GM21367 (cell line): ENCODE results near the gene PIAS1.
"Not testable (repeated sequence)": the region's sequence is repeated elsewhere in the genome, so short reads cannot be mapped to it uniquely, and the experiment has no call there.

Experiments
- ATAC-seq: cut with Tn5 transposase; IDR thresholded peaks from one replicate; pipeline ENCODE4 v1.9.1; 2021; ENCODE audit not compliant: unreplicated experiment

The PIAS1 gene

DNA sequence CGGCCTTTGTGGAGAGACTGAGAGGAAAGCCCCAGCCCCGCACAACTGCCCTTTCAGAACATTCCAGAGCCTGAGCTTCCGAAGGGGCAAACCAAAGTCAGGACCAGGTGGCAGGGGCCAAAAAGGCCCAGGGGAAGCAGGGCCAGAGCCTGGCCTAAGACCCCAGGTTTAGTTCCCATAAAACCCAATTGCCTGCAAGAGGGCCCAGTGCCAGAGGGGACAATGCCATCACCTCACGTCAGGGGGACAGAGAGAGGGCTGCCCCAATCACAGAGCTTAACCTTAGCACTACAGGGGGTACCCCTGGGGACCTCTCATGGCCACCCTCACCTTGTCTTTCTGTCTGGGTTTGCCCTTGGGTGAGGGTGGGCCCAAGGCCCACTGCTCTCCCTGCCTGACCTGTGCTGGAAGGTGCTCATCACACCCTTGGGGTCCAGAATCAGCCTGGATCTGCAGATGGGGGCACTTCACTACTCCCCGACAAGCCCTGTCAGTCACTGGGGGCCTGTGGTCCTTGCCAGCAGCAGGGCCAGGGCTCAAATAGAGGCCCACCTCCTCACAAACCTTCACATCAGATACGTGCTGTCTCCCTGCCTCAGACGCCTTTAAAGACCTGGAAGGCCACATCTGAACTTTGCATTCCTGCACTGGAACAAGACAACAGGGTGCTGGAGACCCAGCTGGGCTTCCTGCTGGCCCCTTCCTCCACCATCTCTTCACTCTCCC is 147.2 kb downstream of the PIAS1 start:
- no peak for ATAC-seq

DNA sequence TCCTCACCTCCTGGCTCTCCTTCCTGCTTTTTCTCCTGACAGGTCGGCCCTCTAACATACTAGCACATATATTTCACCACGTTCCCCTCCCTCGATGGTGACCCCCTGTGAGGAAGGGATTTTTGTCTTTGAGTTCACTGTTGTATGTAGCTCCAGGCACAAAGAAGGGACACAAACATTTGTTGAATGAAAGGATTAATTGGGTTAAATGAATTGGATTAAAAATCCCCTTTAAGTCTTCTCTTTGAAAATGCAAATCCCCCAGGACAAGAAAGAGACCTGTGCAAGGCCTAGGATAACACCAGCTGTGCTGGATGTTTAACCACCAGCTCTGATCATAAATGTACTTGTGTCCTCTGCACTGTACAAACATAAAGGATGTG is 147.8 kb downstream of the PIAS1 start:
- ATAC-seq: no peak

DNA sequence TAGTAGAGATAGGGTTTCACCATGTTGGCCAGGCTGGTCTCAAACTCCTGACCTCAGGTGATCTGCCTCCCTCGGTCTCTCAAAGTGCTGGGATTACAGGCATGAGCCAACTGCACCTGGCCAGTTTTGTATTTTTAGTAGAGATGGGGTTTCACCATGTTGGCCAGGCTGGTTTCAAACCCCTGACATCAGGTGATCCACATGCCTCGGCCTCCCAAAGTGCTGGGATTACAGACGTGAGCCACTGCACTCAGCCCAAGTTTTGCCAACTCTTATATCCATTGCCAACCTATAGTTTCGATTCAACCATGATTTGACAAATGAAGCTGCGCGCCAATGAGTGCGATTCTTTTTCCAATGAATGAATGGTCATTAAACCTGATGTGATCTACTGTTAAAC is 148.9 kb downstream of the PIAS1 start:
- not testable (repeated sequence) for ATAC-seq

DNA sequence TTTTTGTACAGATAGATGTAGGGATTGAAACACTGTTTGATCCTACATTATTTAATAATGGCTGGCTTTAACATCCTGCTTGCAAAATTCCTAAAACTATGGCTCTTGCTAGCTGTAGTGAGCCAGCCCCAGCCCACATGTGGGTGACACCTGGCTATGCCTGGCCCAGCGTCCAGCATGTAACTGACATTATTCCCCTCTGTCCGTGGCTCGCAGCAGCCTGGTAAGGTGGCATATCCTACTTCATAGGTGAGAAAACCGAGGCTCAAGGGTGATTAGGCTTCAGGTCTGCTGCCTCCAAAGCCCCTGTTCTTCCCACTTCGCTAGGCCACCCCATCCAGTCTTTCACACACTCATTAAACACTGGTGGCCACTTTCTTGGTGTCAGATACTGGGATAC is 149.4 kb downstream of the PIAS1 start:
- no peak for ATAC-seq

DNA sequence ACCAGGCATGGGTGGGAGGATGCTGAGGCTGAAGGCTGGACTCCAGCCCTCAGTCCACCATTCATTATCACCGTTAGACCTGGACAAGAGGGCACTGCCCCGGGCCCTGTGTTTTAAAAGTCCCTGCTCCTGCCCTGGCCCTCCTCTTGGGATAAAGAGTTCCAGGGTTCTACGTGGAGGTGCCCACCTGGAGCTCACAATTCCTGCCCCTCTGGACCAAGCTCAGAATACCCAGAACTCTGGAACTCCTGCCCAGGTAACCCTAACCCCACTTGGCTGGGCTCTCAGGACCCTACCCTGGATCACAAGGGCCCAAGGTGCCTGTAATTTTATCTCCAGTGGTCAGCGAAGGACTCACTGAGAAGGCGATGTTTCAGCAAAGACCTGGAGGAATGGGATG is 149.8 kb downstream of the PIAS1 start:
- no peak for ATAC-seq

DNA sequence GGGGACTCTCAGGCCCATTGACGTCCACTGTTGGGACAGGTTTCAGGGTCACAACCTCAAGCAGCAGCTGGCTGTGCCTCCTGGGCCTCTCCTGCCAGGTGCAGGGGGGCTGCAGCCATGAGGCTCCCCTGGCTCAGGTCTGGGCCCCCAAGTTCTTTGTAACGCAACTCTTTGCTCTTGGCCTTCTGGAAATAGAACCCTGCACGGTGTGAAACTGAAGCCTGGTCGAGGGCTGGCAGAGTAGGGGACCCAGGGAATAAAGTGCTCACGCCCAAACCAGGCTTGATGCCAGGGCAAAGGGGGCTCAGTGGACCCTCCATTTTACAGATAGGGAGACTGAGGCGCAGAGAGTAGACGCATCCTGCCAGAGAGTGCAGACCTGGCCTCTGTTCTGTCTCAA is 150.2 kb downstream of the PIAS1 start:
- ATAC-seq: no peak

DNA sequence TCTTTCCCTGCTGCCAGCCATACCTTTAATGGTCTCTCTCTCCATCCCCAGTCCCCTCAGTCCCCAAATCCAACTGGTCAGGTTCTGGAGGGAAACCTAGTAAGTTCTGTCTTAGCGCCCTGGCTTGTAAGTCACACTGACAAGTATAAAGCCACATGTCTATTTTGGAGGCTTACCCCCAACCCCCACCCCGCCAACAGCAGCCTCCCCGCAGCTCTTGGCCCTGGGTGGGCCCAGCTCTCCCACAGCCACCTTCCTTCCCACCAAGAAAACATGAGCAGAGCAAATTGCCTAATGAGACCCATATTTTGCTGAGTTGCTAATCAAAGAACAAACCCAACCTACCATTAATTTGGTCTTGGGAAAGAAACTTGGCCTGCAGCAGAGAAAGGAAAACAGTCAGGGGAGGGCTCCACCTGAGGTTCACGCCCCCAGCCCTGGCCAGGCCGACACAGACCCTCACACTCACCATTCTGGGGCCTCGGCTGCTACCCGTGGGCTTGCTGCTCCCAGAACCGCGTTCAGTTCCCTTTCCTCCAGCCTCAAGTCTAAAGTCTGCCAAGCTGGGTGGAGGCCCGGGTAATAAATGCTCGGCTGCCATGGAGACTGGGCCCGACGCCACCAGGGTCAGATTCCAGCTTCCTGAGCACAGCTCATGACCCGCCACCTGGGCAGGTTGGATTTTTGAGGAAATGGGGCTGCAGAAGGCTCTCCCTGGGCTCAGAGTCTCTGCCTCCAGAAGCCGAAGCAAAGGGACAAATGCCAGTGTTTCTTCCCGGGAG is 150.9 kb downstream of the PIAS1 start, which contains the start of gene CALML4:
CALML4 (minus strand) TSS at position 557 of the 782 bp plus-strand sequence; CDS start at position 472, 85 bp downstream.
- no peak for ATAC-seq

DNA sequence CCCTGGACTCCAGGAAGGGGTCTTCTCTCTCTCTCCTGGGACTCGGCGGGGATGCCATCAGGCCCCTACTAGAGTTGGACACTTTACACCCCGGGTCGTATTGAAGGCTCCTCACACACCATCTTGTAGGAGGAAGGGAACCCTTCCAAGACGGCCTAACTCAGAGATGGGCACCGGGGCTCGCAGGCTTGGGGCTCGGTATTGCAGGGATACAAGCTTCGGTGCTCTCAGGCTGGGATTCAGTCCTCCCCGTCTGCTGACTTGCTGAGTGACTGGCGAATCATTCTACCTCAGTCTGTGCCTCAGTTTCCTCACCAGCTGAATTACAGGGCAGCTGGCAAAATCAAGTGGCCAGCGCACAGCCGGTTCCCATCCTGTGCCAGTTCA is 151.4 kb downstream of the PIAS1 start:
- ATAC-seq: no peak

DNA sequence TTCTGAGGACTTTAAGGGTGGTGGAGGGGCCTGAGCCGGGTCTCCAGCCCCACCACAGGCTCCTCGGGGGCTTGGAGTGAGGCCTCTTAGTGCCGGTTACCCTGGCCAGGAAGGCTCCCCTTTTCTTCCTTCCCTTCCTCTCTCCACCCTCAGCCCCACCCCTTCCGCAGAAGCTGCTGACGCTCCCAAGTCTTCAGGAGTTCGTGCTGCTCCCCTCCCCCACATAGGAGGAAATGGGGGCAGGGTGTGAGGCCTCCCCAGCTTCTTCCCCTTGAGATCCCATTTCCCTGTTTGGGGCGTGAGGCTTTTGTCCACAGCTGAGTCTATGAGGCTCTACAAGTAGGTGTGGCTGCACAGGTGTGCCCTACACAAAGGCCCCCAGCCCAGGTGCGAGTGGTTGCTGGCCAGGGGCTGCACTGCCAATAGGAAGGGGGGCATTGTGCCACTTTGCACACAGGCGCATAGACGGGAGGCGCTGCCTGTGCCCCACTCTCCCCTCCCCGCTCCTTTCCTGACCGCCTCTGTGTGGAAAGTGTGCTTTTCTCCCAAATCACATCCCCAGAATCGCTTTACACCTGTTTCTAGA is 151.9 kb downstream of the PIAS1 start:
- no peak for ATAC-seq

DNA sequence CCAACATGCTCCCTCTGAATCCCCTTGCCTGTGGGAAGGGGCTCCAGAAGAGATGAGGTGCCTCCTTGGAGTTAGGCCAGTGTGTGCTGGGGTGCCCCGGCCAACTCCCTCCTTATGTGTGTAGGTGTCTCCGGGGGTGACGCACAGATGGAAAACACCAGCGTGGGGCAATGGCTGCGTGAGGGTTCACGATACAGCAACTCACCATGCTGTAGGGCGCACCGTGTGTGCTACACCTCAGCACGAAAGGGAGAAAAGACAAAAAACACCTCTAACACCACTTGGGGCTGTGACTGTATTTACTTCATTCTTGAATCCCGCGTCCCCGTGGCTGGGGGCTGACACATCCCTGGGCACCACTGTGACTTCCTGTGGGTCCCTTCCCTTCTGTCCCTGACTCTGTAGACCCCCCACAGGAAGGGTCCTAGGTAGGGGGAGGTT is 152.6 kb downstream of the PIAS1 start:
- ATAC-seq: no peak

DNA sequence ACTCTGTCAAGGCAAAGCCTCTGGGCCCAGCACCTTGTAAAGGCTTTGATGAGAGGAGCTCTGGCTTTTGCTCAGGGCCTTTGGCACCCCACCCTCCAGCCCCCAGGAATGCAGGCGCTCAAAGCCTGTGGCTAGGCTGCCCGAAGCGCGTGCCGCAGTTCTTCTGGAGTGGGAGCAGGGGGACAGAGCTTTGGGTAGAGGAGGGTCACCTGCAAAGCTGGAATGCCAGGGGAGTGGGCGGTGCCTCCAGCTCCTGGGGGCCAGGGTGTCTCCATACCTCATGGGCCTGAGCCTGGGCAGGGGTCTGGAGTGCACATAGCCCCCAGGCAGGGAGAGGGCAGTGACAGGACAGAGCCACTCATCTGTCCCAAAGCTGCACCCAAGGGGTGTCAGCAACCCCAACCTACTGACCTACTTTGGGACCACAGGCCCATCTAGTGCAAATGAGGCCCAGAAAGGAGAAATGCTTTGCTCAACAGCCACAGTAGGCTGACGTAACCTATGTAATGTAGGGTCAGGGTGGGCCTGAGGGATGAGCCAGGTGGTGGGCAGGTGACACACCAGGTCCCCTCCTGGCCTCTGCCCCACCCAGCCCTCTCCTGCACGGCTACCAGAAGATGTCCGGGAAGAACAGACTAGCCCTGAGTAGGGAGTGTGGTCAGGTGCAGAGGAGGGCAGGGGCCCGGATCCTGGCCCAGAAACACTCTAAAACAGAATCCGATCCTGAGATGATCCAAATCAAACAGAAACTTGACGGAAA is 153.2 kb downstream of the PIAS1 start:
- ATAC-seq: no peak

DNA sequence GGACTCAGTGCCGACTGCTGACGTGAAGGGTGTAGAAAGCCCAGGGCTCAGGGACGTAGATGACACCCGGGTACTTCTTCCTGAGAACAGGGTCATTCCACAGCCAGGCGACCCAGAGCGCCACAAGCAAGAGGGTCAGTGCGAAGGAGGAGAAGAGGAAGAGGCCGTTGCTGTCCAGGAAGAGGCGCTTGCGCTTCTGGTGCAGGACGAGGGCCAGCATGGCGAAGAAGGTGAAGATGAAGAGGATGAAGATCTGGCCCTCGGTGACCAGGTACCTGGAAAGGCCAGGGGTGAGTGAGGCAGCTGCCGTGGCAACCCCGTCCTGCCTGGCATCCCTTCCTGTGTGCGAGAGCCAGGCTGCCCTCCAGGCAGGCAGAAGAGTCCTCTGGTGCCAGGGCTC is 154.0 kb downstream of the PIAS1 start:
- no peak for ATAC-seq

DNA sequence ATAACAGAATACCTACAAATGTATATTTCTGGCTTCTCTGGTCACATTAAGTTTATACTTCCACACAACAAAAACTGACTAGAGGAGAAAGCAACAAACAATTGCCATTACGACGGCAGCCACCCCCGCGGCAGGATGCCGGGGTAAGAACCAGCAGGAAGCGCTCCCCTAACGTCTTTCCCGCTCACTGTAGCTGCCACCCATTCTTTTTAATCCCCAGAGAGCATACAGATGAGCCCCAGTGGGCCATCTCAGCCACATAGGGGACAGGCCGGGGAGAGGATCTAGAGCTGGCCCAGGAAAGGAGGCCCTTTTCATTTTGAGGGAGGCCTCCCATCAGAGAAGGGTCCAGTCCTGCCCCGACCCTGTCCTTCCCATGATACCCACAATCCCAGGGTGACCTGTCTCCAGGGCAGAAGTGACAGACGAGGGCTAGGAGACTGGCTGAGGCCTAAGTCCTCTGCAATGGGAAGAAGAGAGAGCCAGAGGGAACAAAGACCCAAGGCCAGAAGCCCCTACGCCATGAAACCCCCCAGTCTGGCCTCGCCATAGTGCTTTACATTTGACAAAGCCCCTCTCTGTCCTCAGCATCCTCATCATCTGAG is 154.6 kb downstream of the PIAS1 start:
- no peak for ATAC-seq

DNA sequence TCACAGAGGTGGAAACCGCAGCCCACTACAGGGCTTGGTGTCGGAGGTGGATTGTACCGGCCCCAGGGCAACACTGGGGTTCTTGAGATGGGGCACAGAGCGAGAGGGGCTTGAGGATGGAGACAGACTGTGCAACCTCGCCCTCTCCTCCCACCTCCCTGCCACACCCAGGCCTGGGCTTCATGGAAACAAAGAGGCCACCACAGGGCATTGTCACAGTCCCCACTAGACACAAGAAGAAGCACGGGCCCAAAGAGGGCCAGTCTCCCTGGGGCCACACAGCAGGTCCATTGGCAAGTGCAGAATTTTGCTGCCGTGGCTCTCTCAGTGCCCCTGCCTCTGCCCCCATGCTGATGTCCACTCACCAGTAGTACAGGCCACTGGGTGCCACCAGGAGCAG is 155.2 kb downstream of the PIAS1 start:
- no peak for ATAC-seq

DNA sequence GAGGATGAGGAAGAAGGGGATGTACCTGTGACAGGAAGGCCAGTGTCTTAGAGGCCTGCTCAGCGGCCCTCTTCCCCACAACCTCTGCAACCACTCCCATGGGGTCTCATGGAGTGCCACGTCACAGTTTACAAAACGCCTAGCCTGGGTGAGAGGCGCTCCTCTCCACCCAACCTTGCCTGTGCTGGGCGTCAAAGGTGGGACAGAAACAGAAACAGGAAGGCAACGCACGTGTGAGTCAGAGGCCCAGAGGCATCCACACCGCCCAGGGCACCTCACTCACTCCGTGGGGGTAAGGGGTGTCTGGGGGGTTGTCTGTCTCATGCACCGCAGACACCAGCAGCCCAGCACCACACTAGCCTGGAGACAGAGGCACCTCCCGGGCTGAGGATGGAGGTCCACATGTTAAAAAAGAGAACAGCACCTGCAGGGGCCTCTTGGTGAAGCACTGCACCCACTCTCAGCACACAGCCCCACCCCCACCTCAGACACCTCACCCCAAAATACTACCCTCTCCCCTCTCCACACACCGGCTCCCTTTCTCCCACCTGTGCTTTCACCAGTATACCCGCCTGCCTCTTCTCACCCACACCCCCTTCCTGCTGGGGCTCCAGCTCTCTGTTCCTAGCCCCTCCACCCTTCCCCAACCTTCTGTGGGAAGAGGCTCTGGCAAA is 155.8 kb downstream of the PIAS1 start:
- ATAC-seq: peak; percentile 64

DNA sequence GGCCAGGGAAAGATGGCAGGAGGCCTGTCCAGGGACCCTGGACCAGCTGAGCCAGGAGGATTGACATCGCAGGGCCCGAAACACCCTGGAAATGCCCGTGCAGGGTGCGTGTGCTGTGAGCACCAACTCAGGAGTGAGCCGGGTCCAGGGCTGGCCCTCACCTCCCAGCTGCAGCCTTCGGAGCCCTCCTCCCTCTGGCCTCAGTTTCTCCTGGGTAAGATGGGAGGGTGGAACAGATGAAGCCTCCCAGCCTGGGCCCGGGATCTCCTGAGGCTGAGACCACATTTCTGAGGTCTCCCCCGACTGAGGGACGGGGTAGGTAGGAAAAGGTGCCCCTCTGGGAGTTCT is 156.3 kb downstream of the PIAS1 start:
- ATAC-seq: no peak

DNA sequence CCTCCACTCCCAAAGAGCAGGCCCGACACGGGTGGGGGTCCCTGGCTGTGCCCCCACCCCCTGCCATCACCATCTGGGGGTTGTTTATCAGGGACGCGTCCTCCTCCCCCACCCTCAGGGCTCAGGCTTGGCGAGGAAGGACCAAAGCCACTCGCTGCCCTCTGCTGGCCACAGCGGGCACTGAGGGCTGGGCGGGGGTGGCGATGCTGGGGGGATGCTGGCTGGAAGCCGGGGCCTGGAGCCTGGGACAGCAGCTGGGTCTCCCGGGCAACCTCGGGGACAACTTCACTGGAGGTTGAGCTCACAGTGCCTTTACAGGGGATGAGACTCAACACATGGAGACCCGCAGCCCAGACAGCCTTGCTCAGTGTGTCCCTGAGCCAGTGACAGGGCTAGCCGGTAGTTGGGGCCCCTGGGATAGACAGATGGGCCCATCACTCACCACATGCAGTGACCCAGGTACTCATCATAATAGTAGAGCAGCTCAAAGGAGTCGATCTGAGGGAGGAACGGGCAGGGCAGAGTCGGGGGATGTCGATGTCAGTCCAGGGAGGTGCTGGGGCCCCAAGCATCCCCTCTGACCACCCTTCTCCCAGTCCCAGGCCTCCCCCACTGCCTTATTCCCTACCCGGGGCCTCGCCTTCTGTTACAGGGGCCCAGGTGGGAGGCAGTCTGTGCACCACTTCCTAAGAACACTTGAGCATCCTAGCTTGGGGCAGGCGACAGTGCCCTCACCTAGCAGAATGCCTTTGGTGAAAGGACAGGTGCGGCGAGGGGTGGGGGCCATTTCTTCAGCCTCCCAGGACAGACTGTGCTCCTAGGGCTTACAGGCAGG is 156.9 kb downstream of the PIAS1 start:
- no peak for ATAC-seq

DNA sequence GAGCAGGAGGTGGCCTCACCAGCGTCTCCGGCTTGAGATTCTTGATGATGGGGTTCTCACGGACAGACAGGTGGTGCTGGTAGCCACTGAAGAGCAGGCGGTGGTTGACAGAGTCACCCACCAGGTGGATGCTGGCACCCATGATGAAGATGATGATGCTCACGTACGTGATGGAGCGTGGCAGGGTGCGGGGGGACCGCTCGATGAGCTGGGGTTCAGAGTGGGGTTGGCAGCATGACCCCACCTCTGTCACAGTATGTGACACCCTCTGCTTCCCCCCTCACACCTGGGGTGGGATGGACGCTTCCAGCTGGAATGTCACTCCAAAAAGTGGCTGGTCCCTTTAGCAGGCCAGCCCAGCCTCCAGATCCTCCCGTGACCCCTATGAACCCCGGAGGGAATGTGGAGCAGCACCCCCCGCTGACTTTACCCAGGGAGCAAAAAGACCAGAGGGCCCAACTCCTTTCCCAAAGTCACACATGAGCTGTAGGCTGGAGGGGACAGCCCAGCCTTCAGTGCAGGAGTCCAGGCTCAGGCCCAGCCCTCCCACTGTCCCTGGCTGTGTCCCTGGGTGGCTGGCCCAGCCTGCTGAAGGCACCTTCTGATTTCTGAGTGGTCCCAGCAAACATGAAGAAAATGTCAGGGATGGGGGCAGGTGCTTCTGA is 157.7 kb downstream of the PIAS1 start:
- no peak for ATAC-seq

DNA sequence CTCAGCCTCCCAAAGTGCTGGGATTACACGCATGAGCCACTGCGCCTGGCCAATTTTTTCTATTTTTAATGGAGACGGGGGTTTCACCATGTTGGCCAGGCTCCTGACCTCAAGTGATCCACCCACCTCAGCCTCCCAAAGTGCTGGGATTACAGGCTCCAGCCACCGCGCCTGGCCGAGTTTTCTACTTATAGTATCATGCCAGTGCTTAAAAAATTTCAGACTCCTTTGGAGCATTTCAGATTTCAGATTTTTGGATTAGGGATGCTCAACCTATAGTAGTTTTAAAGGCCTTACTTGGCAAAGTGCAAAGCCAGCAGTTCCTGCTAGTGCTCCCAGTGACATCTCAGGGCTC is 159.4 kb downstream of the PIAS1 start:
- ATAC-seq: not testable (repeated sequence)
